H1 (cell line): Measurements from ENCODE around the gene AGAP3.

ENCODE experiments used
- CHD2 ChIP-seq: IDR thresholded peaks from 2 replicates; pipeline ENCODE4 v1.6.1; 2012; ENCODE audit warnings: low read length, improper control_type of control experiment
- CTBP2 ChIP-seq: IDR thresholded peaks from 2 replicates; pipeline ENCODE4 v1.7.0; 2011; ENCODE audit warnings: borderline replicate concordance, mild to moderate bottlenecking, moderate library complexity, mixed read lengths, low read length; ENCODE audit not compliant: insufficient read depth, insufficient read length
- CTCF ChIP-seq, 3 experiments: IDR thresholded peaks; 1 replicate in 2 of 3; 2 replicates in 1 of 3; pipeline versions ENCODE4 v1.5.1 to v1.6.1; 2011; ENCODE audit warnings: low read length in 3 of 3, mild to moderate bottlenecking in 3 of 3, inconsistent platforms in 2 of 3, low read depth in 1 of 3, moderate library complexity in 1 of 3; ENCODE audit not compliant: insufficient read depth in 1 of 3; ENCODE audit errors: control extremely low read depth in 1 of 3
- EZH2 ChIP-seq: fragments of 200-600 bp; sonication (generic); IDR thresholded peaks from 2 replicates; pipeline ENCODE4 v1.7.1; 2012; ENCODE audit warnings: low read depth, mild to moderate bottlenecking, moderate library complexity, low read length, inconsistent platforms; ENCODE audit not compliant: severe bottlenecking
- POLR2A ChIP-seq, 2 experiments: IDR thresholded peaks; 1 replicate in 1 of 2; 2 replicates in 1 of 2; pipeline ENCODE4 v1.6.1; 2011; ENCODE audit warnings: low read depth in 2 of 2, low read length in 2 of 2, mild to moderate bottlenecking in 2 of 2; ENCODE audit errors: control extremely low read depth in 1 of 2
- POLR2AphosphoS5 ChIP-seq: IDR thresholded peaks from 2 replicates; pipeline ENCODE4 v1.6.1; 2011; ENCODE audit warnings: low read depth, low read length

DNA sequence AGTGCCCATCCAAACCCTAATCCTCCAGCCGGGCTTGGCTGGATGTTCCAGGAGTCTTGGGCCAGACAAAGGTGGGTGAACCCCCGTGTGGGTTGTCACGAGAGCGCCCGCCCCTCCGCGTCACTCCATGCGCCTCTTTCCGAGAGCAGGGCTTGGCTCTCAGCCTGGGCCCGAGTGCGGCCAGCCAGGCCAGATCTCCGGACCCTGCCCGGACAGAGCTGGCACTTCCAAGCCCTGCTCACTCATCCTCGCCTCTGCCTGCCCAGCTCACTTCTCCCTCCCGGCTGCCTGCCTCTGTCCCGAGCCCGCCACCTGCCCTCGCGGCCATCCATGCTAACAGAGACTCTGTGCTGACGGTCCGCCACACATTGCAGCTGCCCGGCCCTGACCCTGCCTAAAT lies 34.6 kb downstream of the AGAP3 start:
- TF ChIP-seq CTCF (IDR thresholded peaks at IDR 0.05; ENCODE audit: control extremely low read depth in 1 of 3, insufficient read depth in 1 of 3, low read depth in 1 of 3, low read length in 3 of 3): no peak
- TF ChIP-seq CTBP2: no peak
- TF ChIP-seq EZH2: no peak
- TF ChIP-seq POLR2A (IDR thresholded peaks at IDR 0.05; ENCODE audit: control extremely low read depth in 1 of 2, low read depth in 2 of 2, low read length in 2 of 2): no peak
- TF ChIP-seq POLR2AphosphoS5: no peak
- no peak for TF ChIP-seq CHD2
